Suprapubic skin (tissue), 3 donors: ENCODE results near the gene ACP7.

Experiments
- CTCF ChIP-seq, 2 donors: fragments of 200-600 bp in 1 of 2; fragments of 450-650 bp in 1 of 2; sonication (generic) in 1 of 2; IDR thresholded peaks; one replicate each; pipeline ENCODE4 v1.5.1; 2016 to 2019; ENCODE audit warnings: antibody characterized with exemption in 2 of 2, mild to moderate bottlenecking in 1 of 2, moderate library complexity in 1 of 2
- POLR2AphosphoS5 ChIP-seq, 3 donors: sonication (generic); formaldehyde crosslinking; IDR thresholded peaks; one replicate each; pipeline ENCODE4 v1.6.1; 2017; ENCODE audit warnings: antibody characterized with exemption in 3 of 3

GRCh38 chr19:39157275-39157996 is 73.3 kb downstream of the ACP7 start:
- no peak for TF ChIP-seq POLR2AphosphoS5 (IDR thresholded peaks at IDR 0.05)
- no peak for TF ChIP-seq CTCF (IDR thresholded peaks at IDR 0.05)
